Liver (tissue), 9 donors: ENCODE measurements around the gene CBX4. TPM values are rescaled to one million over a fixed set of nuclear protein-coding genes. Genes with fewer than 3 reads are reported as not detected.

Experiments
- DNase-seq: peaks from one replicate; pipeline ENCODE4 v3.0.0-alpha.2; 2017; ENCODE audit warnings: low spot score
- H3K27ac ChIP-seq, 2 donors: one replicate each; pipeline ENCODE4 v1.7.0; 2013; ENCODE audit warnings: inconsistent platforms in 2 of 2, low read length in 2 of 2, control low read depth in 1 of 2, low read depth in 1 of 2, mild to moderate bottlenecking in 1 of 2
- H3K27me3 ChIP-seq, 4 donors: one replicate each; pipeline versions ENCODE4 v1.6.1 to v1.7.0; 2013; ENCODE audit warnings: low read length in 3 of 4, inconsistent platforms in 1 of 4, mild to moderate bottlenecking in 1 of 4, moderate library complexity in 1 of 4; ENCODE audit not compliant: control insufficient read depth in 4 of 4, insufficient read depth in 4 of 4
- H3K36me3 ChIP-seq, 4 donors: one replicate each; pipeline versions ENCODE4 v1.6.1 to v1.7.0; 2013; ENCODE audit warnings: low read length in 3 of 4, mild to moderate bottlenecking in 3 of 4, low read depth in 1 of 4, moderate library complexity in 1 of 4; ENCODE audit not compliant: control insufficient read depth in 4 of 4, insufficient read depth in 3 of 4
- H3K4me1 ChIP-seq, 4 donors: one replicate each; pipeline versions ENCODE4 v1.6.1 to v1.7.0; 2013; ENCODE audit warnings: low read length in 3 of 4, mild to moderate bottlenecking in 3 of 4, moderate library complexity in 1 of 4; ENCODE audit not compliant: control insufficient read depth in 4 of 4, insufficient read depth in 4 of 4
- H3K4me3 ChIP-seq, 3 donors: one replicate each; pipeline versions ENCODE4 v1.6.1 to v1.7.0; 2013; ENCODE audit warnings: low read length in 3 of 3, control low read depth in 1 of 3, low read depth in 1 of 3, mild to moderate bottlenecking in 1 of 3
- H3K9ac ChIP-seq, 2 donors: one replicate each; pipeline ENCODE4 v1.7.0; 2013; ENCODE audit warnings: low read length in 2 of 2, mild to moderate bottlenecking in 2 of 2, moderate library complexity in 2 of 2, control low read depth in 1 of 2, low read depth in 1 of 2
- H3K9me3 ChIP-seq, 4 donors: one replicate each; pipeline versions ENCODE4 v1.6.1 to v1.7.0; 2013; ENCODE audit warnings: low read length in 3 of 4; ENCODE audit not compliant: control insufficient read depth in 4 of 4
- ATF3 ChIP-seq: IDR thresholded peaks from 2 replicates; pipeline ENCODE4 v1.6.1; 2016; ENCODE audit warnings: antibody characterized with exemption
- CTCF ChIP-seq: fragments of 150-350 bp; IDR thresholded peaks from 2 replicates; pipeline ENCODE4 v1.5.1; 2017; ENCODE audit warnings: improper control_type of control experiment, low read depth, low read length; ENCODE audit not compliant: missing input control
- EGR1 ChIP-seq, 2 donors: IDR thresholded peaks; 2 replicates each; pipeline ENCODE4 v1.6.1; 2016 to 2018; ENCODE audit warnings: antibody characterized with exemption in 2 of 2, low read depth in 2 of 2
- HNF4A ChIP-seq, 2 donors: conservative IDR thresholded peaks; 2 replicates each; pipeline ENCODE4 v1.6.1; 2016; ENCODE audit warnings: antibody characterized with exemption in 2 of 2, mild to moderate bottlenecking in 2 of 2
- JUND ChIP-seq, 2 donors: IDR thresholded peaks; 2 replicates each; pipeline ENCODE4 v1.6.1; 2016; ENCODE audit warnings: antibody characterized with exemption in 2 of 2
- MAX ChIP-seq: IDR thresholded peaks from 2 replicates; pipeline ENCODE4 v1.6.1; 2016; ENCODE audit warnings: antibody characterized with exemption
- NR2F2 ChIP-seq: IDR thresholded peaks from 2 replicates; pipeline ENCODE4 v1.6.1; 2016; ENCODE audit warnings: antibody characterized with exemption
- RAD21 ChIP-seq, 2 donors: IDR thresholded peaks; 2 replicates each; pipeline ENCODE4 v1.6.1; 2016; ENCODE audit warnings: antibody characterized with exemption in 2 of 2, mild to moderate bottlenecking in 2 of 2
- REST ChIP-seq: IDR thresholded peaks from 2 replicates; pipeline ENCODE4 v1.6.1; 2016; ENCODE audit warnings: antibody characterized with exemption, mild to moderate bottlenecking
- TAF1 ChIP-seq: conservative IDR thresholded peaks from 2 replicates; pipeline ENCODE4 v1.6.1; 2016; ENCODE audit warnings: antibody characterized with exemption, mild to moderate bottlenecking
- WGBS: extraction: QIAGEN DNeasy Blood & Tissue Kit; methylation state at CpG from one replicate; pipeline ENCODE4 v1.1.7; 2013; 5-methylcytosine and 5-hydroxymethylcytosine counted together
- polyA plus RNA-seq, 2 donors: library from polyadenylated mRNA; stranded (reverse) in 1 of 2; unstranded in 1 of 2; fragments of 200-250 nt in 1 of 2; fragments of >200 nt in 1 of 2; fragmentation: Nextera tagmentation in 1 of 2; extraction: Ambion mirVana in 1 of 2; gene quantifications; one replicate each; pipeline versions ENCODE4 v1.2.1 to v1.2.3, GENCODE V29; 2013 to 2015
- total RNA-seq, 2 donors: library from RNA; depleted of rRNA; stranded (reverse); fragments of >200 nt; gene quantifications; one replicate each; pipeline ENCODE4 v1.2.3, GENCODE V29; 2014
- donor health status: healthy.
- donor health status: healthy.
- donor health status: healthy.
- donor health status: healthy.
- donor health status: healthy.

Gene CBX4
- total and polyA plus RNA-seq, 4 donors, result 4.8 to 8.9 (median 6.3) TPM

GRCh38 chr17:79785017-79785899 is 54.0 kb downstream of the CBX4 start:
- WGBS, result 93% methylated on average over 17 of the region's 17 CpGs
- Histone ChIP-seq H3K9me3 (no peaks in the 10 kb centered on the region), H3K4me3 (no peak overlapping the region), H3K36me3 (no peaks in the 10 kb centered on the region), H3K4me1 (peaks cover 0 to 8% (median 5%) of the 10 kb centered on the region in 4 donors), H3K27me3 (peaks cover 0 to 6% (median 2%) of the 10 kb centered on the region in 4 donors), H3K27ac (no peak overlapping the region), H3K9ac (no peak overlapping the region)
- TF ChIP-seq REST (no peak), HNF4A (conservative IDR thresholded peaks at IDR 0.05) (no peak), CTCF (no peak), RAD21 (IDR thresholded peaks at IDR 0.05) (no peak), TAF1 (no peak), JUND (IDR thresholded peaks at IDR 0.05) (no peak), NR2F2 (no peak)
- no peak for DNase-seq

GRCh38 chr17:79784353-79785016 is 54.8 kb downstream of the CBX4 start:
- H3K9ac ChIP-seq, result no peak overlapping the region
- H3K36me3 ChIP-seq, result no peaks in the 10 kb centered on the region
- TF ChIP-seq JUND (IDR thresholded peaks at IDR 0.05) (no peak), MAX (no peak), ATF3 (no peak), HNF4A (conservative IDR thresholded peaks at IDR 0.05) (no peak), TAF1 (no peak), REST (no peak), EGR1 (IDR thresholded peaks at IDR 0.05; ENCODE audit: low read depth in 2 of 2) (no peak)
- H3K4me3 ChIP-seq, result no peak overlapping the region
- no peaks in the 10 kb centered on the region for H3K4me1 ChIP-seq
- H3K27me3 ChIP-seq, result peaks cover 0 to 6% (median under 1%) of the 10 kb centered on the region in 4 donors
- 94% methylated on average over 31 of the region's 31 CpGs for WGBS
- no peak overlapping the region for H3K27ac ChIP-seq
- DNase-seq, result no peak
- H3K9me3 ChIP-seq, result no peaks in the 10 kb centered on the region
